Right ventricle myocardium inferior (tissue), 1 donor: Measurements from ENCODE around the gene AKT3. TPM values are rescaled to one million over a fixed set of nuclear protein-coding genes. Genes with fewer than 3 reads are reported as not detected.
A peak's percentile ranks its signal among the peaks of the same experiment; 100 is the strongest.
"Not testable (repeated sequence)": the region's sequence is repeated elsewhere in the genome, so short reads cannot be mapped to it uniquely, and the experiment has no call there.

Experiments
- ATAC-seq: fragments of 200-7000 bp; cut with Tn5 transposase; one replicate; pipeline ENCODE4 v1.9.1; 2020; ENCODE audit warnings: mild to moderate bottlenecking, moderate library complexity
- DNase-seq: peaks from one replicate; pipeline ENCODE4 v3.0.0; 2021; ENCODE audit errors: missing footprints
- intact Hi-C: fragments of 100-400 bp; cut with DNase I; formaldehyde crosslinking; loops from one replicate; pipeline ENCODE4 v1.11.0; 2022
- long read RNA-seq: library from polyadenylated mRNA; unstranded; transcript quantifications from one replicate; pipeline ENCODE4 v2.0.0, GENCODE V29; 2021
- total RNA-seq: library from RNA; stranded (reverse); fragmentation: NEBNext Ultra II Directional; extraction: Animal tissue kit (Norgen Biotek cat#: 25700); gene quantifications from one replicate; pipeline ENCODE4 v1.2.1, GENCODE V29; 2021
- donor health status: DM: no; HTN: yes; CAD: no; lungs with severe emphysema.

AKT3 gene
- 19.1 TPM for total RNA-seq
- long read RNA-seq = 0 reads

- ATAC-seq (peak; percentile 87), DNase-seq (no peak)
- intact Hi-C loops = loop anchor here (5.0 kb wide), 1 partner anchor 67 kb away; no protein-coding TSS in a partner anchor
Observed at GRCh38 chr1:243850202-243850451, at the start of gene AKT3. Gene AKT3, minus strand, starts transcription at chr1:243850243. Its CDS starts 7,073 bp downstream, at chr1:243843170.

- no peak for ATAC-seq
- intact Hi-C loops = no loop called here
- no peak for DNase-seq
Observed at GRCh38 chr1:243898278-243898677, 48.2 kb upstream of the AKT3 start.

GRCh38 chr1:243896313-243896712, 46.3 kb upstream of the AKT3 start:
- DNase-seq (no peak), ATAC-seq (no peak)
- intact Hi-C loops = no loop called here

- intact Hi-C loops = no loop called here
- DNase-seq (no peak), ATAC-seq (no peak)
Observed at GRCh38 chr1:243892456-243892855, 42.4 kb upstream of the AKT3 start.

- no peak for ATAC-seq
- intact Hi-C loops = no loop called here
- no peak for DNase-seq
Observed at GRCh38 chr1:243890576-243890975, 40.5 kb upstream of the AKT3 start.

- intact Hi-C loops = no loop called here
- DNase-seq (no peak), ATAC-seq (no peak)
Observed at GRCh38 chr1:243885806-243886205, 35.8 kb upstream of the AKT3 start.

GRCh38 chr1:243884603-243885002, 34.6 kb upstream of the AKT3 start:
- ATAC-seq (no peak), DNase-seq (no peak)
- intact Hi-C loops = no loop called here

GRCh38 chr1:243883551-243883950, 33.5 kb upstream of the AKT3 start:
- DNase-seq (no peak), ATAC-seq (no peak)
- intact Hi-C loops = no loop called here

GRCh38 chr1:243882276-243882675, 32.2 kb upstream of the AKT3 start:
- ATAC-seq = no peak

GRCh38 chr1:243877058-243877457, 27.0 kb upstream of the AKT3 start:
- intact Hi-C loops, ATAC-seq, DNase-seq: not testable (repeated sequence)

More at GRCh38 chr1:243882276-243882675, 32.2 kb upstream of the AKT3 start:
- intact Hi-C loops = no loop called here
- no peak for DNase-seq

GRCh38 chr1:243855616-243856318, 5.7 kb upstream of the AKT3 start:
- ATAC-seq (no peak), DNase-seq (no peak)
- intact Hi-C loops = no loop called here

- intact Hi-C loops = loop anchor here (1.0 to 5.0 kb wide), 2 partner anchors 66 to 196 kb away; no protein-coding TSS in a partner anchor
- ATAC-seq = no peak
- no peak for DNase-seq
Observed at GRCh38 chr1:243851765-243852164, 1.7 kb upstream of the AKT3 start.

- intact Hi-C loops = loop anchor here (1.0 to 5.0 kb wide), 2 partner anchors 66 to 196 kb away; no protein-coding TSS in a partner anchor
- DNase-seq (no peak), ATAC-seq (no peak)
Observed at GRCh38 chr1:243851257-243851756, 1.3 kb upstream of the AKT3 start.

GRCh38 chr1:243850452-243851256, 611 bp upstream of the AKT3 start:
- ATAC-seq (peak; percentile 66), DNase-seq (peak; percentile 89)
- intact Hi-C loops = loop anchor here (1.0 to 5.0 kb wide), 2 partner anchors 67 to 197 kb away; no protein-coding TSS in a partner anchor

GRCh38 chr1:243849421-243850201, 432 bp downstream of the AKT3 start:
- peak; percentile 58 for ATAC-seq
- intact Hi-C loops = loop anchor here (5.0 kb wide), 2 partner anchors 52 to 68 kb away; no protein-coding TSS in a partner anchor
- DNase-seq = no peak

GRCh38 chr1:243848858-243849420, 1.1 kb downstream of the AKT3 start:
- DNase-seq = peak; percentile 76
- ATAC-seq = peak; percentile 47
- intact Hi-C loops = loop anchor here (5.0 kb wide), 1 partner anchor 52 kb away; no protein-coding TSS in a partner anchor

- intact Hi-C loops = loop anchor here (5.0 kb wide), 1 partner anchor 51 kb away; no protein-coding TSS in a partner anchor
- no peak for ATAC-seq
- no peak for DNase-seq
Observed at GRCh38 chr1:243848165-243848857, 1.7 kb downstream of the AKT3 start.

- intact Hi-C loops = loop anchor here (5.0 kb wide), 1 partner anchor 49 kb away; no protein-coding TSS in a partner anchor
- ATAC-seq (no peak), DNase-seq (no peak)
Observed at GRCh38 chr1:243846761-243847160, 3.3 kb downstream of the AKT3 start.
